NAMALWA (cell line): ENCODE results near the gene DSTN.

Source experiments
- DNase-seq: peaks from one replicate; pipeline ENCODE4 v3.0.0-alpha.2; 2015; ENCODE audit warnings: low spot score

The DSTN gene

GRCh38 chr20:17624551-17625245 is 54.8 kb downstream of the DSTN start:
- no peak for DNase-seq

GRCh38 chr20:17625246-17626051 is 55.6 kb downstream of the DSTN start:
- no peak for DNase-seq

- DNase-seq: no peak
These were observed 56.5 kb downstream of the DSTN start for GRCh38 chr20:17626217-17627007.

GRCh38 chr20:17627101-17627955 is 57.5 kb downstream of the DSTN start:
- DNase-seq: no peak

- DNase-seq: no peak
These were observed 58.4 kb downstream of the DSTN start for GRCh38 chr20:17628101-17628841.

- DNase-seq: no peak
These were observed 59.1 kb downstream of the DSTN start for GRCh38 chr20:17629025-17629424.

GRCh38 chr20:17629678-17630089 is 59.8 kb downstream of the DSTN start:
- DNase-seq: no peak

GRCh38 chr20:17630151-17630805 is 60.4 kb downstream of the DSTN start:
- DNase-seq: no peak

- DNase-seq: no peak
These were observed 60.9 kb downstream of the DSTN start for GRCh38 chr20:17630806-17631195.

- no peak for DNase-seq
These were observed 61.9 kb downstream of the DSTN start for GRCh38 chr20:17631576-17632319.

GRCh38 chr20:17633221-17633849 is 63.5 kb downstream of the DSTN start:
- DNase-seq: no peak

GRCh38 chr20:17633850-17634500 is 64.1 kb downstream of the DSTN start:
- DNase-seq: no peak

- DNase-seq: no peak
These were observed 64.9 kb downstream of the DSTN start for GRCh38 chr20:17634661-17635331.

- DNase-seq: no peak
These were observed 65.7 kb downstream of the DSTN start for GRCh38 chr20:17635332-17636244.

- DNase-seq: no peak
These were observed 66.9 kb downstream of the DSTN start for GRCh38 chr20:17636523-17637412.

GRCh38 chr20:17637413-17637780 is 67.5 kb downstream of the DSTN start:
- no peak for DNase-seq
